NCI-H2196 treated with DMSO at 0.1 percent for 48 hours (cell line): Measurements from ENCODE around the gene TRIM73.
"Not testable (repeated sequence)": the region's sequence is repeated elsewhere in the genome, so short reads cannot be mapped to it uniquely, and the experiment has no call there.

Source experiments
- DNase-seq: peaks from one replicate; lab custom pipeline; 2025; ENCODE audit not compliant: unreplicated experiment; lab: John Stamatoyannopoulos, UW

TRIM73 gene

GRCh38 chr7:75415428-75415817, 20.0 kb downstream of the TRIM73 start:
- not testable (repeated sequence) for DNase-seq

- not testable (repeated sequence) for DNase-seq
Observed at GRCh38 chr7:75415829-75416373, 20.5 kb downstream of the TRIM73 start.

- DNase-seq = not testable (repeated sequence)
Observed at GRCh38 chr7:75416787-75417186, 21.4 kb downstream of the TRIM73 start.

GRCh38 chr7:75418292-75418858, 22.9 kb downstream of the TRIM73 start:
- not testable (repeated sequence) for DNase-seq

- not testable (repeated sequence) for DNase-seq
Observed at GRCh38 chr7:75419210-75419609, 23.8 kb downstream of the TRIM73 start.

DNA sequence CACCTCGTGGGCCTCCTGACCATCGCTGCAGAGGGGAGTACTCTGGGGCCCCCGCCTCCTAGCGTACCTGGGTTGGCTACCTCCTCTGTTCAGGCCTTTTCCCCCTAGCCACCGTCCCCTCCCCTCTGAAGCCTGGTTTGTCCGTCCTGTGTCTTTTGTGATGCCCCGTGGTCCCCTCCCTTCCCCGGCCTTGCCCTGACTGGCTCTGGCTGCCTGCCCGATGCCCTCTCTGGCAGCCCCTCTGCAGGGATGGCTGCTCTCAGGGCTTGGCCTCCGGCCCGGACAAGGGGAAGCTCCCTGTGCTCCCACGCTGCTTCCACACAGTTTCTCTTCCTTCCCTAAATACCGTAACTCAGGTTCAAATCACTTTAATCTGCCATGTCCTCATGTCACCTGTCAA, 24.3 kb downstream of the TRIM73 start:
- DNase-seq = not testable (repeated sequence)

DNA sequence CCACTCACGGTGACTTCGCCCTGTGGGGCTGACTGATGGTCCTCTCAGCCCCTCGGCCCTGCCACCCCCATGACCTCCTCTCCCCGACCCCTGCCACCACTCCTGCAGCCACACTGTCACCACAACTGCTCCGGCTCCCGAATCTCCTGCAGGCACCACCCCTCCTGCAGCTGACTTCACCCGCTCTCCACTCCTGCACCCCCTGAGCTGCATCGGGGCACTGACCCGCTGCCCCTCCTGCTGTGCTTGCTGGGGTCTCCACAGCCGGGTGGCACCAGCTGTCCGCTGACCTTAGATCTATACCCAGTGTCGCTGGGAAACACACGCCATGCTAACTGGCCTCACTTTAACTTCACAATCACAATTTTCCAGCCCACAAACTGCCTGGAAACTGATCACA, 24.7 kb downstream of the TRIM73 start:
- not testable (repeated sequence) for DNase-seq

DNA sequence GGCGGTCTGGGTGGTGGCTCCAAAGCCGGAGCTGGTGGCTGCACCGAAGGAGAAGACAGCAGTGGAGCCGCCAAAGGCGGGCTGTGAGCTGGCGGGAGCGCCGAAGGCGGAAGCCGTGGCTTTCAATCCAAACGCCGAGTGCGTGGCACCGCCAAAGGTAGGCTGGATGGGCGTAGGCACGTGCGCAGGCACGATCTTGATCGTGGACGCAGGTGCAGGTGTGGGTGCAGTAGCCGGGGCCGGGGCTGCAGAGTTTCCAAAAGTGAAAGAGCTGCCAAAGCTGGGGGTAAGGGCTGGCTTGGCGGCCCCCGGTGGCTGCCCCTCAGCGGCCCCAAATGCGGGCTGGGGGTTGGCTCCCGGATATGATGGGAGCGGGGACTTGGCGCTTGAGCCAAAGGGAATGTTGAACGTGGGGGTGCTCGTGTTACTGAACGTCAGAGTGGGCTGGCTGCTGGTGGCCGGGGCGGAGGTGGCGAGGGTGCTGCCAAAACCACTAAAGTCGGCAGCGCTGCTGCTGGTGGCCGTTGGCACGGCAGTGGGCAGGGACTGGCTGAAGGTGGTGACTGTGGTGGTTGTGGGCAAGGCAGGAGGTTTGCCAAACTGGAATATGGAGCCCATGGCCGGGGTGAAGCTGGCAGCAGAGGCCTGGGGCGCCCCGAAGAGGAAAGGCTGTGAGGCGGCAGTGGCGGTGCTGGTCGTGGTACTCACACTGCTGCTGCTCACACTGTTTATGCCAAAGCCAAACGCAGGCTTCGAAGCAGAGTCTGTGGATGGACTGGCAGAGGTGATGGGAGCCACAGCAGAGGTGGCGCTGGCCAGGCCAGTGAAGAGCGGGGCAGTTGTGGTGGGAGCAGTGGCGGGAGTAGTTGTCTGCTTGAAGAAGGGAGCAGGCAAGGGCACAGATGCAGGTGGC, 26.6 kb downstream of the TRIM73 start:
- not testable (repeated sequence) for DNase-seq

- not testable (repeated sequence) for DNase-seq
Observed at GRCh38 chr7:75423481-75423880, 28.1 kb downstream of the TRIM73 start.

DNA sequence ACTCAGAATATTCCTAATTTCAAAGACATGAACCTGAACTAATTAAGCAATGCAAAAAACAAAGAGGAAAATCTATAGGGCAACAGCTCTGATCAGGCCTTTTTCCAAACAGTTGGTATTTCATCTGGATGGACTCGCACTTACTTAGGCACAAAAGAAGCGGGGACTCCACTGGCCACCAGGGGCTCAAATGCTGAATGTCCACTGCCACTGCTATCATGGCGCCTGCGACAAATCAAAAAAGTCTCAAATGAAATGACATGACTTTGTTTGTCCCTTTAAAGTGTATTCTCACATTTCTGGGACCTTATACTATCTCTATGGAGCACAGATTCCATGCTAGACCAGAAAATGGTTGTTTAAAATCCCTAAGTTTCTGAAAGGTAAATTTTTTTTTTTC, 43.6 kb downstream of the TRIM73 start:
- not testable (repeated sequence) for DNase-seq

GRCh38 chr7:75442101-75442464, 46.7 kb downstream of the TRIM73 start:
- DNase-seq = not testable (repeated sequence)

- not testable (repeated sequence) for DNase-seq
Observed at GRCh38 chr7:75442465-75443111, 47.2 kb downstream of the TRIM73 start.

GRCh38 chr7:75449946-75450345, 54.5 kb downstream of the TRIM73 start:
- DNase-seq = not testable (repeated sequence)

DNA sequence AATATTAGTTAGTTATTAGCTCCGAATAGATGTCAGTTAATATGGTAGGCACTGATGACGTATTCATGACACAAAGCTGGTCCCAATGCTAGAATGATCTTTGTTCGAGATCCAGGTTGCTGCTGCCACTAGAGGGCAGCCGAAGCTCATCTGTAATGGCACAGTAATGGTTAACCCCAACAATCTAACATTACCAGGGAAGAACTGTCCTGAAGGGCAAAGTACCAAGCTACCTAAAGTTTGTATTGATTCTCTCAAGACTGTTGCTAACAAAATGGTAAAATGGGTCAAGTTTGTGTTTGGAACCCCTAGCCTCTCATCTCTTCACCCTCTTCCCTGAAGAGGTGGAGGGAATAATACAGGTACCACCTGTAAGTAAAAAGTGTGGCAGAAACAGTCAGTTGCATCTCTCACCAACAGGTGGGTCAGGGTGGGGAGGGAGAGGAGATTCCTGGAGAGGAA, 57.1 kb downstream of the TRIM73 start:
- DNase-seq = not testable (repeated sequence)
